Omental fat pad (tissue), 4 donors: ENCODE data around the gene SUV39H2. TPM values are rescaled to one million over a fixed set of nuclear protein-coding genes. Genes with fewer than 3 reads are reported as not detected.

Experiments used
- ATAC-seq: fragments of 150-250 bp; one replicate; pipeline ENCODE4 v1.9.1; 2016; ENCODE audit warnings: mild to moderate bottlenecking, moderate library complexity; ENCODE audit not compliant: low FRiP score
- DNase-seq: peaks from one replicate; pipeline ENCODE4 v3.0.0-alpha.2; 2019; ENCODE audit warnings: low spot score
- CTCF ChIP-seq, 3 donors: fragments of 450-650 bp; IDR thresholded peaks; one replicate each; pipeline ENCODE4 v1.5.1; 2016 to 2017; ENCODE audit warnings: antibody characterized with exemption in 3 of 3, mild to moderate bottlenecking in 3 of 3, moderate library complexity in 2 of 3
- total RNA-seq, 4 donors: library from RNA; depleted of rRNA; stranded (reverse); fragments of >200 nt; gene quantifications; one replicate each; pipeline ENCODE4 v1.1.0, GENCODE V29; 2016

The SUV39H2 gene
- total RNA-seq, 4 donors from 2014 or later: 4.4 to 7.9 (median 5.2) TPM

DNA sequence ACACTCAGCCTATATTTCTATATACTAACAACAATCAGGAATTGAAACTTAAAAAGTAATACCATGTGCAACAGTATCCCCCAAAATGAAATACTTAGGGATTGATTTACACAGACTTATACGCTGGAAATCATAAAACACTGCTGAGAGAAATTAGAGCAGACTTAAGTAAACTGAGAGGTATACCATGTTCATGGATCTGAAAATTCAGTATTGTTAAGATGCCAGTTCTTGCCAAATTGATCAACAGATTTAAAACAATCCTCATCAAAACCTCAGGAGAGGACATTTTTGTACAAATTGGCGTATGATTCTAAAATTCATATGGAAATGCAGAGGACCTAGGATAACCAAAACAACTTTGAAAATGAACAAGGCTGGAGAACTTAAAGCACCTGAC lies 37.9 kb downstream of the SUV39H2 start:
- no peak for ATAC-seq
- no peak for TF ChIP-seq CTCF (IDR thresholded peaks at IDR 0.05)
- DNase-seq: no peak

GRCh38 chr10:14917827-14918226 lies 39.2 kb downstream of the SUV39H2 start:
- TF ChIP-seq CTCF (IDR thresholded peaks at IDR 0.05): no peak
- ATAC-seq: no peak
- no peak for DNase-seq

DNA sequence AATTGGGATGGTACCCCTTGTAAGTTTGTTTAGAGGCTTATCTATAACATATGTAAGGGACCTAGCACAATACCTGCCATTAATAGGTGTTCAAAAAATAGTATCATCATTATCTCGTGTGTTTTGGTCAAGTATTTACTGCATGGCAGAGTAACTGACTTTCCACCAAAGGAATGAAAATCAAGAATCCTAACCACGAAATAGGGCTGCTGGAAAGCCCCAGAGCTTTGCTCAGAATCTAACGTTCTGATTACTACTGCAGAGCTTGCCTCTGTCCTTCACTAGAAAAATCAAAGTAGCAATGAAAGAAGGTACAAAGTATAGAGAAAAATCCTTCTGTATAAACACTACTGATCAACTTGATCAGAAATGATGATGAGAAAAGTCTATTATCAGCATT lies 40.3 kb downstream of the SUV39H2 start:
- no peak for DNase-seq
- TF ChIP-seq CTCF (IDR thresholded peaks at IDR 0.05): no peak
- ATAC-seq: no peak

GRCh38 chr10:14924013-14924412 lies 45.3 kb downstream of the SUV39H2 start:
- no peak for TF ChIP-seq CTCF (IDR thresholded peaks at IDR 0.05)
- DNase-seq: no peak

GRCh38 chr10:14925268-14925667 lies 46.6 kb downstream of the SUV39H2 start:
- no peak for TF ChIP-seq CTCF (IDR thresholded peaks at IDR 0.05)
- DNase-seq: no peak
- ATAC-seq: no peak

More at GRCh38 chr10:14924013-14924412, 45.3 kb downstream of the SUV39H2 start:
- no peak for ATAC-seq

DNA sequence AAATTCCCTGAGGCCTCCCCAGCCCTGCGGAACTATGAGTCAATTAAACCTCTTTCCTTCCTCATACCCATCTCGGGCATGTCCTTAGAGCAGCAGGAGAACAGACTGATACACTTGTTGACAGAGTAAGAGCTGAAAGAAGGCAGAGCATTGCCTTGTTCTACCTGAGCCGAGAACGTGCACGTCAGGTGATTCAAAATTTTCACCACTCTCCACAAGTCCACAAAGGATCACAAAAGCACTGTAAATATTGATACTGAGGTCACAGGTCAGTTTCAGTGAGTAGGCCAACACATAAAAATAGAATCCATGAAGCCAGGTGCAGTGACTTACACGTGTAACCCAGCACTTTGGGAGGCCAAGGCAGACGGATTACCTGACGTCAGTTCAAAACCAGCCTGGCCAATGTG lies 47.4 kb downstream of the SUV39H2 start:
- no peak for TF ChIP-seq CTCF (IDR thresholded peaks at IDR 0.05)
- DNase-seq (no peak), ATAC-seq (no peak)

DNA sequence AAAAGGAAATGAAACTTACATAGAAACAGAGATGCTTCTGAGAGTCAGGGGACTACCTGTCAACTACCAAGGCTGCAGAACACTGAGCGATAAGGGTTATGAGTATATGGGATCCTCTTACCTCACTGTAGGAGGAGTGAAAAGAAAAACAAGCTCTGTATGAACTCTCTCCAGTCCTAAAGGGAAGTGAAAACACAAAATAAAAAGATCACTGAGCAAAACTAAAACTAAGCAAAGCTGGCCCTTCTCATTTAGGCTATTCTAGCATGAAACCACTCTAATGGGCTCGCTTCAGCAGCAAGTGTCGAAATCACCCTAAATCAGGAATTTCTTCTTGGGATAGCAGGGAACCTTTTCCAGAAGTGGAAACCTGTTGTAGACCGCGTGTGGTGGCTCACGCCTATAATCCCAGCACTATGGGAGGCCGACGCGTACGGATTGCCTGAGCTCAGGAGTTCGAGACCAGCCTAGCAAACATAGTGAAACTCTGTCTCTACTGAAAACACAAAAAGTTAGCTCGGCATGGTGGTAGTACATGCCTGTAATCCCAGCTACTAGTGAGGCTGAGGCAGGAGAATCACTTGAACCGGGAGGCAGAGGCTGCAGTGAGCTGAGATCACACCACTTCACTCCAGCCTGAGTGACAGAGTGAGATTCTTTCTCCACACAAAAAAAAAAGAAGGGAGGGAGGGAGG lies 48.2 kb downstream of the SUV39H2 start:
- no peak for TF ChIP-seq CTCF (IDR thresholded peaks at IDR 0.05)
- ATAC-seq (no peak), DNase-seq (no peak)
